H1 (cell line): Measurements from ENCODE around the gene NUP133. TPM values are rescaled to one million over a fixed set of nuclear protein-coding genes. Genes with fewer than 3 reads are reported as not detected.

Source experiments
- BACH1 ChIP-seq: IDR thresholded peaks from 2 replicates; pipeline ENCODE4 v1.6.1; 2012; ENCODE audit warnings: low read length, improper control_type of control experiment
- KDM4A ChIP-seq: IDR thresholded peaks from one replicate; pipeline ENCODE4 v1.7.1; 2012; ENCODE audit warnings: low read depth, mild to moderate bottlenecking, moderate library complexity, low read length, inconsistent platforms; ENCODE audit not compliant: severe bottlenecking
- RFX5 ChIP-seq: IDR thresholded peaks from 2 replicates; pipeline ENCODE4 v1.6.1; 2011; ENCODE audit warnings: low read depth, low read length, improper control_type of control experiment, borderline replicate concordance
- RXRA ChIP-seq: IDR thresholded peaks from 2 replicates; pipeline ENCODE4 v1.6.1; 2011; ENCODE audit warnings: low read depth, mild to moderate bottlenecking, low read length, moderate library complexity; ENCODE audit not compliant: insufficient read depth
- SIRT6 ChIP-seq: IDR thresholded peaks from one replicate; pipeline ENCODE4 v1.7.1; 2012; ENCODE audit warnings: low read length, inconsistent platforms
- SRF ChIP-seq: IDR thresholded peaks from 2 replicates; pipeline ENCODE4 v1.6.1; 2011; ENCODE audit warnings: mild to moderate bottlenecking, low read depth, low read length, moderate library complexity
- ZNF274 ChIP-seq: IDR thresholded peaks from 2 replicates; pipeline ENCODE4 v1.7.0; 2012; ENCODE audit warnings: low read length, borderline replicate concordance; ENCODE audit errors: extremely low read depth
- polyA plus RNA-seq, 7 experiments: library from polyadenylated mRNA; depleted of rRNA in 3 of 7; stranded (reverse) in 5 of 7; unstranded in 2 of 7; fragments of >200 nt in 5 of 7; fragments of 200-250 nt in 2 of 7; gene quantifications; 1 replicate in 5 of 7; 2 replicates in 1 of 7; 4 replicates in 1 of 7; pipeline versions ENCODE4 v1.2.1 to v1.2.3, GENCODE V29; 2011 to 2013; ENCODE audit warnings: missing spikeins in 2 of 7, mixed read lengths in 2 of 7
- total RNA-seq: library from RNA; stranded (reverse); fragmentation: NEBNext Ultra II Directional; extraction: Animal tissue kit (Norgen Biotek cat#: 25700); gene quantifications from 2 replicates; pipeline ENCODE4 v1.2.1, GENCODE V29; 2021

Gene NUP133
- total and polyA plus RNA-seq, 2 of the 8 experiments (the other 6 are each of a cell fraction or from before 2014, with no cell fraction given): 20.6 to 72.1 TPM

- TF ChIP-seq KDM4A (no peak), SRF (no peak), RFX5 (no peak), BACH1 (no peak), SIRT6 (no peak), ZNF274 (no peak), RXRA (no peak)
Observed at GRCh38 chr1:229509576-229509975, 1.4 kb upstream of the NUP133 start (continued).
